Gastrocnemius medialis (tissue), 4 donors: ENCODE results near the gene MAN1C1. TPM values are rescaled to one million over a fixed set of nuclear protein-coding genes. Genes with fewer than 3 reads are reported as not detected.
"Not testable (repeated sequence)": the region's sequence is repeated elsewhere in the genome, so short reads cannot be mapped to it uniquely, and the experiment has no call there.

Experiments used
- ATAC-seq, 2 donors: fragments of 150-250 bp; one replicate each; pipeline ENCODE4 v1.9.1; 2016
- DNase-seq, 2 donors: peaks; one replicate each; pipeline ENCODE4 v3.0.0-alpha.2; 2019
- H3K27ac ChIP-seq, 4 donors: fragments of 200-600 bp; sonication (generic); 1 replicate in 1 of 4; 2 replicates in 3 of 4; pipeline ENCODE4 v1.5.1; 2016 to 2018; ENCODE audit warnings: mild to moderate bottlenecking in 2 of 4, moderate library complexity in 1 of 4
- H3K27me3 ChIP-seq, 3 donors: fragments of 200-600 bp; sonication (generic) in 2 of 3; 1 replicate in 1 of 3; 2 replicates in 2 of 3; pipeline versions ENCODE4 v1.5.1 to v1.6.0; 2016 to 2019; ENCODE audit warnings: mild to moderate bottlenecking in 1 of 3, moderate library complexity in 1 of 3
- H3K36me3 ChIP-seq, 2 donors: fragments of 200-600 bp; sonication (generic) in 1 of 2; one replicate each; pipeline ENCODE4 v1.5.1; 2017 to 2018
- H3K4me1 ChIP-seq, 2 donors: fragments of 200-600 bp; sonication (generic) in 1 of 2; one replicate each; pipeline ENCODE4 v1.5.1; 2016 to 2017; ENCODE audit warnings: mild to moderate bottlenecking in 2 of 2
- H3K4me3 ChIP-seq, 4 donors: fragments of 200-600 bp; sonication (generic) in 3 of 4; 1 replicate in 1 of 4; 2 replicates in 3 of 4; pipeline ENCODE4 v1.5.1; 2016 to 2019; ENCODE audit warnings: mild to moderate bottlenecking in 2 of 4
- H3K9me3 ChIP-seq, 3 donors: fragments of 200-600 bp; sonication (generic) in 2 of 3; 1 replicate in 1 of 3; 2 replicates in 2 of 3; pipeline ENCODE4 v1.5.1; 2016 to 2019
- POLR2A ChIP-seq, 2 donors: fragments of 450-650 bp; IDR thresholded peaks; one replicate each; pipeline ENCODE4 v1.6.1; 2017; ENCODE audit warnings: antibody characterized with exemption in 2 of 2, mild to moderate bottlenecking in 2 of 2, moderate library complexity in 2 of 2
- in situ Hi-C, 4 donors: fragments of 200-750 bp; cut with MboI; loops; one replicate each; pipeline versions ENCODE4 v1.15.0 to v1.8.0; 2017; ENCODE audit warnings: low sequenced_read_pairs in 4 of 4
- intact Hi-C: fragments of 100-400 bp; cut with DNase I; formaldehyde crosslinking; loops from one replicate; pipeline ENCODE4 v1.15.1; 2023; ENCODE audit warnings: low total_unique reads
- total RNA-seq, 4 donors: library from RNA; depleted of rRNA; stranded (reverse); fragments of >200 nt; gene quantifications; one replicate each; pipeline versions ENCODE4 v1.1.0 to v1.2.3, GENCODE V29; 2016
- TF ChIP-seq, protein P1 (sequence below), 5 experiments: fragments of 450-650 bp in 3 of 5; fragments of 200-600 bp in 2 of 5; sonication (generic) in 2 of 5; IDR thresholded peaks in 4 of 5; conservative IDR thresholded peaks in 1 of 5; 1 replicate in 4 of 5; 2 replicates in 1 of 5; pipeline ENCODE4 v1.5.1; 2016 to 2019; ENCODE audit warnings: antibody characterized with exemption in 5 of 5, mild to moderate bottlenecking in 3 of 5, moderate library complexity in 3 of 5

MAN1C1 gene
- total RNA-seq, 4 donors from 2014 or later: 2.0 to 4.4 (median 2.5) TPM

DNA sequence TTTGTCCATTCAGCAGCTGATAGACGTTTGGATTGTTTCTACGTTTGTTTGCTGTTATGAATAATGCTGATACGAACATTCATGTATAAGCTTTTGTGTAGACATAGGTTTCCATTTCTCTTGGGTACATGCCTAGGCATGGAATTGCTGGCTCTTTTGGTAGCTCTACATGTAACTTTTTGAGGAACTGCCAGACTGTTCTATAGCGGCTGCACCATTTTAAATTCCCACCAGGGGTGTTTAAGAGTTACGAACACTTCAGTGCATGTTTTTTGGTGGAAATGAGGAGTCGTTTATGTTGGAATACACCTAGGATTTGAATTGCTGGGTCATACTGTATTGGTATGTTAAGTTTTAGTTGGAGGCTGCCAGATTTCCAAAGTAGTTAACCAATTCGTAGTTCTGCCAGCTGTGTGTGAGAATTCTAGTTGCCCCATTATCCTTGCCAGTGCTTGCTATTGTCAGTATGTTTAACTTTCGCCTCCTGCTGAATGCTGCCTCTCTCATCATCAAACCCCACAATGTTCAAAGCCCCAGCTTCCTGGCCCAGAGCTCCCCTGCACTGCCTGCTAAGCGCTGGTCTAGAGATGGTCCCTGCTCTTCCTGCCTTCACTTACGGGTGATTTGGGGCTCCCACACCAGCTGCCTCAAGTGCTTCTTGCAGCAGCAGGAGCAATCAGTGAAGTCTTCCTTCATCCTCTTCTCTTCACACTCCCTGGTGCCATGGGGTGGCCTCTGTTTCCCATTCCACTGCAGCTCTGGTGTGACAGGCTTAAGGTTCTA is 81.0 kb downstream of the MAN1C1 start:
- intact Hi-C loops (loop anchor here (2.0 to 5.0 kb wide), 3 partner anchors 99 to 150 kb away; no protein-coding TSS in a partner anchor), in situ Hi-C loops (no loop called here)
- ATAC-seq (no peak), DNase-seq (no peak)
- Histone ChIP-seq H3K36me3 (no peaks in the 10 kb centered on the region), H3K27ac (peak overlapping the region in 1 of 4 donors; percentile 13), H3K4me3 (no peak overlapping the region), H3K9me3 (no peaks in the 10 kb centered on the region), H3K27me3 (no peaks in the 10 kb centered on the region), H3K4me1 (peaks cover 57 to 59% of the 10 kb centered on the region in 2 donors)
- no peak for TF ChIP-seq POLR2A (IDR thresholded peaks at IDR 0.05)
- TF ChIP-seq, protein P1, sequence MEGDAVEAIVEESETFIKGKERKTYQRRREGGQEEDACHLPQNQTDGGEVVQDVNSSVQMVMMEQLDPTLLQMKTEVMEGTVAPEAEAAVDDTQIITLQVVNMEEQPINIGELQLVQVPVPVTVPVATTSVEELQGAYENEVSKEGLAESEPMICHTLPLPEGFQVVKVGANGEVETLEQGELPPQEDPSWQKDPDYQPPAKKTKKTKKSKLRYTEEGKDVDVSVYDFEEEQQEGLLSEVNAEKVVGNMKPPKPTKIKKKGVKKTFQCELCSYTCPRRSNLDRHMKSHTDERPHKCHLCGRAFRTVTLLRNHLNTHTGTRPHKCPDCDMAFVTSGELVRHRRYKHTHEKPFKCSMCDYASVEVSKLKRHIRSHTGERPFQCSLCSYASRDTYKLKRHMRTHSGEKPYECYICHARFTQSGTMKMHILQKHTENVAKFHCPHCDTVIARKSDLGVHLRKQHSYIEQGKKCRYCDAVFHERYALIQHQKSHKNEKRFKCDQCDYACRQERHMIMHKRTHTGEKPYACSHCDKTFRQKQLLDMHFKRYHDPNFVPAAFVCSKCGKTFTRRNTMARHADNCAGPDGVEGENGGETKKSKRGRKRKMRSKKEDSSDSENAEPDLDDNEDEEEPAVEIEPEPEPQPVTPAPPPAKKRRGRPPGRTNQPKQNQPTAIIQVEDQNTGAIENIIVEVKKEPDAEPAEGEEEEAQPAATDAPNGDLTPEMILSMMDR (IDR thresholded peaks at IDR 0.05 in 4 of 5, conservative IDR thresholded peaks at IDR 0.05 in 1 of 5): no peak

DNA sequence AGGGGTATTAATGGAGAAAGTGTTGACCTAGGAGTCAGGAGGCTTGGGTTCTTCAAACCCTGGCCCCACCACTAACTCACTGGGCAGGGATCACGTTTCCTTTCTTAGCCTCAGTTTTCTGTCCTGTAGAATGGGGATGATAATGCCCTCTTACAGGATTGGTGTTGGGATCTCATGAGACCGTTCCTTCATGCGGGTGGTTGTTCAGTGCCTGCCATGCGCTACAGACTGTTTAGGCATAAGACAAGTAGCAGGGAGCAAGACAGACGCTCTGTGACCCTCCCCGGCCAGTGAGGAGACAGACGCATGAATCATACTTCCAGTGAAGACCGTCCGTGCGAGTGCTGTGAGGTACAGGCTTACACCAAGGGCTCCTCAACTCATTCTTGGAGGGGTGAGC is 81.7 kb downstream of the MAN1C1 start:
- in situ Hi-C loops: no loop called here
- no peak overlapping the region for H3K4me3 ChIP-seq
- no peaks in the 10 kb centered on the region for H3K36me3 ChIP-seq
- intact Hi-C loops: loop anchor here (2.0 to 5.0 kb wide), 3 partner anchors 99 to 151 kb away; no protein-coding TSS in a partner anchor
- no peak for ATAC-seq
- no peak for DNase-seq
- peaks cover 57 to 59% of the 10 kb centered on the region in 2 donors for H3K4me1 ChIP-seq
- no peaks in the 10 kb centered on the region for H3K27me3 ChIP-seq
- no peaks in the 10 kb centered on the region for H3K9me3 ChIP-seq
- peak overlapping the region in 1 of 4 donors; percentile 13 for H3K27ac ChIP-seq
- TF ChIP-seq POLR2A (IDR thresholded peaks at IDR 0.05): no peak
- TF ChIP-seq, protein P1 (IDR thresholded peaks at IDR 0.05 in 4 of 5, conservative IDR thresholded peaks at IDR 0.05 in 1 of 5): no peak

DNA sequence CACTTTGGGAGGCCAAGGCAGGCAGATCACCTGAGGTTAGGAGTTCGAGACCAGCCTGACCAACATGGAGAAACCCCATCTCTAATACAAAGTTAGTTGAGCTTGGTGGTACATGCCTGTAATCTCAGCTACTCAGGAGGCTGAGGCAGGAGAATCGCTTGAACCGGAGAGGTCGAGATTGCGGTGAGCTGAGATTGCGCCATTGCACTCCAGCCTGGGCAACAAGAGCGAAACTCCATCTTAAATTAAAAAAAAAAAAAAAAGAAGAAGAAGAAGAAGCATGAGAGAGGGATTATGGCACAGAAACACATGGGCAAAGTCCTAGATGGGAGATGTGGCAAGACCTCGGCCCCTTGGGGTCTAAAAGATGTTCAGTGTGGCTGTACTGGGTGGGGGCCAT is 82.5 kb downstream of the MAN1C1 start:
- H3K36me3 ChIP-seq, H3K9me3 ChIP-seq, ATAC-seq, H3K27me3 ChIP-seq, DNase-seq, in situ Hi-C loops, H3K4me3 ChIP-seq: not testable (repeated sequence)
- H3K4me1 ChIP-seq: peaks cover 55 to 57% of the 10 kb centered on the region in 2 donors
- intact Hi-C loops: loop anchor here (2.0 to 5.0 kb wide), 3 partner anchors 98 to 152 kb away; no protein-coding TSS in a partner anchor
- H3K27ac ChIP-seq: peak overlapping the region; percentile 84 to 92 (median 87)

- ATAC-seq (peak; percentile 90), DNase-seq (peak; percentile 77 to 93)
- TF ChIP-seq, protein P1 (IDR thresholded peaks at IDR 0.05 in 4 of 5, conservative IDR thresholded peaks at IDR 0.05 in 1 of 5): no peak
- TF ChIP-seq POLR2A (IDR thresholded peaks at IDR 0.05): peak; percentile 49 to 70
- H3K9me3 ChIP-seq: no peaks in the 10 kb centered on the region
- peaks cover 51 to 53% of the 10 kb centered on the region in 2 donors for H3K4me1 ChIP-seq
- H3K27ac ChIP-seq: peak overlapping the region; percentile 84 to 92 (median 87)
- intact Hi-C loops: loop anchor here (1.0 to 5.0 kb wide), 6 partner anchors 41 to 152 kb away; partner anchors contain the start of gene MAN1C1
- no peaks in the 10 kb centered on the region for H3K27me3 ChIP-seq
- no peaks in the 10 kb centered on the region for H3K36me3 ChIP-seq
- in situ Hi-C loops: no loop called here
- H3K4me3 ChIP-seq: peak overlapping the region; percentile 8 to 28 (median 20)
Measured at GRCh38 chr1:25699500-25700143, 83.0 kb downstream of the MAN1C1 start.

- Histone ChIP-seq H3K27ac (peak overlapping the region; percentile 84 to 92 (median 87)), H3K4me3 (peak overlapping the region in 3 of 4 donors; percentile 8 to 28 (median 27)), H3K4me1 (peaks cover 46 to 48% of the 10 kb centered on the region in 2 donors), H3K27me3 (no peaks in the 10 kb centered on the region), H3K9me3 (no peaks in the 10 kb centered on the region), H3K36me3 (no peaks in the 10 kb centered on the region)
- TF ChIP-seq, protein P1 (IDR thresholded peaks at IDR 0.05 in 4 of 5, conservative IDR thresholded peaks at IDR 0.05 in 1 of 5): no peak
- no peak for TF ChIP-seq POLR2A (IDR thresholded peaks at IDR 0.05)
- peak; percentile 81 for ATAC-seq
- peak; percentile 73 to 87 for DNase-seq
- intact Hi-C loops (loop anchor here (1.0 to 2.0 kb wide), 3 partner anchors 41 to 83 kb away; partner anchors contain the start of gene MAN1C1), in situ Hi-C loops (no loop called here)
Measured at GRCh38 chr1:25700144-25700523, 83.5 kb downstream of the MAN1C1 start.
